GM23338 (cell line): ENCODE data around the gene CORO2A.

ENCODE experiments used
- EZH2 ChIP-seq: fragments of 200-600 bp; sonication (generic); IDR thresholded peaks from one replicate; pipeline ENCODE4 v1.8.0; 2017; ENCODE audit warnings: antibody characterized with exemption, mild to moderate bottlenecking, low read depth; ENCODE audit not compliant: unreplicated experiment
- EZH2phosphoT487 ChIP-seq: fragments of 200-600 bp; sonication (generic); IDR thresholded peaks from one replicate; pipeline ENCODE4 v1.8.1; 2018; ENCODE audit warnings: antibody characterized with exemption; ENCODE audit not compliant: unreplicated experiment
- POLR2AphosphoS5 ChIP-seq: IDR thresholded peaks from 2 replicates; pipeline ENCODE4 v1.6.1; 2016; ENCODE audit warnings: antibody characterized with exemption, low read depth
- ZNF331 ChIP-seq: fragments of 250-450 bp; sonication (Bioruptor Pico); IDR thresholded peaks from 2 replicates; pipeline ENCODE4 v1.5.0; 2020; ENCODE audit warnings: low read depth, mild to moderate bottlenecking, moderate library complexity
- TF ChIP-seq, protein P1 (sequence below), 2 experiments: fragments of 200-600 bp in 1 of 2; sonication (generic) in 1 of 2; conservative IDR thresholded peaks; 2 replicates each; pipeline versions ENCODE4 v1.5.1 to v1.6.1; 2016 to 2017; ENCODE audit warnings: antibody characterized with exemption in 2 of 2, low read depth in 2 of 2, mild to moderate bottlenecking in 2 of 2, moderate library complexity in 1 of 2
- TF ChIP-seq, protein P2 (sequence below): IDR thresholded peaks from one replicate; pipeline ENCODE4 v1.6.1; 2018; ENCODE audit warnings: antibody characterized with exemption; ENCODE audit not compliant: unreplicated experiment

DNA sequence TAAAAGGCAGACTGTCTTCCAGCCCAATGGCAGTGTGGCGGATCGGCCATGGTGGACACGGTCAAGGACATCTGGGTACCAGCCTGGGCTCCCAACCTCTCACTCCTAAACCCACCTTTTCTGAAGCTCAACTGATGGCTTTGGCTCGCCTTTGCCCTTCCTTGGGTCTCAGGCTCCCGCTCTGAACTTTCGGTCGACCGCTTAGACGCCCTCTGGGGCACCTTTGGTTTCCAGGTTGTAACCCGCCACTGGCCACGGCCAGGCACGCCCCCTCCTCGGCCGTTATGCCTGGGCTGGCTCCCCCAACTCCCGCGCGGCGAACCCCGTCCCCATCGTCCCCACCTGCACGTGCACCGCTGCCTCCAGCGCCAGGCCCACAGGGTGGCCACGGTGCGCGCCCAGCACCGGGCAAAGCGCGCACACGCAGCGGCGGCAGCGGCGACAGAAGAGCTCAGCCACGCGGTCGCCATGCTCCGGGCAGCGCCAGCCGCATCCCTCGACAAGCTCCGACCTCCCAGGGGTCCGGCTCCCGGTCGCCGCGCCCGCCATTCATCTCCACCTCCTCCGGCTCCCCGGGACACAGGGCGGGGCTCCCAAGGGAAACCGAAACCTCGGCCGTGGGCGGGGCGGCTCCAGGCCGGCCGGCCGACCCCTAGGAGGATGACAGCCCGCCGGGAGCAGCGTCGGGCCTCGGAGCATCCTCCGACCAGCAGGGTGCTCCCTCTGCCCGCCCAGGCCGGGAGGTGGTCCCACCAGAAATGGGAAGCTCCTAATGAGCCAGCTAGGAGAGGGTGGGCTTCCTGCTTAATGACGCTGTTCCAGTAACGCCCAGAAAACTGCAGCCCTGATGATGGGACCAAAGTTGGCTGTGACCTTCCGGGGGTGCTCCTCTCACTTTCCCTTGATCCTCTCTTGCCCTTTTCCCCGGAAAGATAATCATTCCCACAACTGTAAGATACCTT lies 73.5 kb downstream of the CORO2A start, which contains the start of gene TRIM14:
- TF ChIP-seq EZH2 (no peak), ZNF331 (CRISPR knock-in tag) (no peak), POLR2AphosphoS5 (peak; percentile 55), EZH2phosphoT487 (no peak)
- TF ChIP-seq, protein P1, sequence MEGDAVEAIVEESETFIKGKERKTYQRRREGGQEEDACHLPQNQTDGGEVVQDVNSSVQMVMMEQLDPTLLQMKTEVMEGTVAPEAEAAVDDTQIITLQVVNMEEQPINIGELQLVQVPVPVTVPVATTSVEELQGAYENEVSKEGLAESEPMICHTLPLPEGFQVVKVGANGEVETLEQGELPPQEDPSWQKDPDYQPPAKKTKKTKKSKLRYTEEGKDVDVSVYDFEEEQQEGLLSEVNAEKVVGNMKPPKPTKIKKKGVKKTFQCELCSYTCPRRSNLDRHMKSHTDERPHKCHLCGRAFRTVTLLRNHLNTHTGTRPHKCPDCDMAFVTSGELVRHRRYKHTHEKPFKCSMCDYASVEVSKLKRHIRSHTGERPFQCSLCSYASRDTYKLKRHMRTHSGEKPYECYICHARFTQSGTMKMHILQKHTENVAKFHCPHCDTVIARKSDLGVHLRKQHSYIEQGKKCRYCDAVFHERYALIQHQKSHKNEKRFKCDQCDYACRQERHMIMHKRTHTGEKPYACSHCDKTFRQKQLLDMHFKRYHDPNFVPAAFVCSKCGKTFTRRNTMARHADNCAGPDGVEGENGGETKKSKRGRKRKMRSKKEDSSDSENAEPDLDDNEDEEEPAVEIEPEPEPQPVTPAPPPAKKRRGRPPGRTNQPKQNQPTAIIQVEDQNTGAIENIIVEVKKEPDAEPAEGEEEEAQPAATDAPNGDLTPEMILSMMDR (conservative IDR thresholded peaks at IDR 0.05; ENCODE audit: low read depth in 2 of 2): peak in 1 of 2 experiments; percentile 52; a peak in 2 of 4 replicates
- TF ChIP-seq, protein P2, sequence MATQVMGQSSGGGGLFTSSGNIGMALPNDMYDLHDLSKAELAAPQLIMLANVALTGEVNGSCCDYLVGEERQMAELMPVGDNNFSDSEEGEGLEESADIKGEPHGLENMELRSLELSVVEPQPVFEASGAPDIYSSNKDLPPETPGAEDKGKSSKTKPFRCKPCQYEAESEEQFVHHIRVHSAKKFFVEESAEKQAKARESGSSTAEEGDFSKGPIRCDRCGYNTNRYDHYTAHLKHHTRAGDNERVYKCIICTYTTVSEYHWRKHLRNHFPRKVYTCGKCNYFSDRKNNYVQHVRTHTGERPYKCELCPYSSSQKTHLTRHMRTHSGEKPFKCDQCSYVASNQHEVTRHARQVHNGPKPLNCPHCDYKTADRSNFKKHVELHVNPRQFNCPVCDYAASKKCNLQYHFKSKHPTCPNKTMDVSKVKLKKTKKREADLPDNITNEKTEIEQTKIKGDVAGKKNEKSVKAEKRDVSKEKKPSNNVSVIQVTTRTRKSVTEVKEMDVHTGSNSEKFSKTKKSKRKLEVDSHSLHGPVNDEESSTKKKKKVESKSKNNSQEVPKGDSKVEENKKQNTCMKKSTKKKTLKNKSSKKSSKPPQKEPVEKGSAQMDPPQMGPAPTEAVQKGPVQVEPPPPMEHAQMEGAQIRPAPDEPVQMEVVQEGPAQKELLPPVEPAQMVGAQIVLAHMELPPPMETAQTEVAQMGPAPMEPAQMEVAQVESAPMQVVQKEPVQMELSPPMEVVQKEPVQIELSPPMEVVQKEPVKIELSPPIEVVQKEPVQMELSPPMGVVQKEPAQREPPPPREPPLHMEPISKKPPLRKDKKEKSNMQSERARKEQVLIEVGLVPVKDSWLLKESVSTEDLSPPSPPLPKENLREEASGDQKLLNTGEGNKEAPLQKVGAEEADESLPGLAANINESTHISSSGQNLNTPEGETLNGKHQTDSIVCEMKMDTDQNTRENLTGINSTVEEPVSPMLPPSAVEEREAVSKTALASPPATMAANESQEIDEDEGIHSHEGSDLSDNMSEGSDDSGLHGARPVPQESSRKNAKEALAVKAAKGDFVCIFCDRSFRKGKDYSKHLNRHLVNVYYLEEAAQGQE: no peak
